Endodermal cell (in vitro differentiated cells): ENCODE measurements around the gene KLK4. TPM values are rescaled to one million over a fixed set of nuclear protein-coding genes. Genes with fewer than 3 reads are reported as not detected.

Experiments
- DNase-seq: peaks from one replicate; pipeline ENCODE4 v3.0.0-alpha.2; 2017
- H3K27ac ChIP-seq: 2 replicates; pipeline ENCODE4 v1.5.1; 2013; ENCODE audit warnings: mild to moderate bottlenecking, low read depth, low read length, moderate library complexity
- H3K27me3 ChIP-seq: 2 replicates; pipeline ENCODE4 v1.6.1; 2013; ENCODE audit warnings: mild to moderate bottlenecking, low read length, moderate library complexity; ENCODE audit not compliant: insufficient read depth, control insufficient read depth, poor library complexity, severe bottlenecking
- H3K36me3 ChIP-seq: 2 replicates; pipeline ENCODE4 v1.7.0; 2013; ENCODE audit warnings: mild to moderate bottlenecking, low read length, moderate library complexity; ENCODE audit not compliant: control insufficient read depth, insufficient read depth
- H3K4me1 ChIP-seq: one replicate; pipeline ENCODE4 v1.7.0; 2013; ENCODE audit warnings: low read length; ENCODE audit not compliant: control insufficient read depth, insufficient read depth
- H3K4me3 ChIP-seq: 2 replicates; pipeline ENCODE4 v1.5.1; 2013; ENCODE audit warnings: mild to moderate bottlenecking, low read length, moderate library complexity
- H3K9ac ChIP-seq: 2 replicates; pipeline ENCODE4 v1.6.1; 2013; ENCODE audit warnings: mild to moderate bottlenecking, low read length, moderate library complexity; ENCODE audit not compliant: poor library complexity, severe bottlenecking; ENCODE audit errors: extremely low read depth
- H3K9me3 ChIP-seq: 2 replicates; pipeline ENCODE4 v1.6.1; 2013; ENCODE audit warnings: mild to moderate bottlenecking, low read length, moderate library complexity; ENCODE audit not compliant: control insufficient read depth
- H3K27ac Mint-ChIP-seq: 2 replicates; pipeline ENCODE4 v1.8.0; 2020; ENCODE audit warnings: mixed read lengths
- H3K27me3 Mint-ChIP-seq: 2 replicates; pipeline ENCODE4 v1.8.0; 2021; ENCODE audit warnings: mild to moderate bottlenecking, mixed read lengths; ENCODE audit not compliant: insufficient read depth
- H3K36me3 Mint-ChIP-seq: 2 replicates; pipeline ENCODE4 v1.8.0; 2020; ENCODE audit warnings: low read depth, mixed read lengths
- H3K4me1 Mint-ChIP-seq: 2 replicates; pipeline ENCODE4 v1.8.0; 2020; ENCODE audit warnings: mixed read lengths
- H3K4me3 Mint-ChIP-seq: 2 replicates; pipeline ENCODE4 v1.8.0; 2020; ENCODE audit warnings: mild to moderate bottlenecking, moderate library complexity, mixed read lengths
- H3K9me3 Mint-ChIP-seq: 2 replicates; pipeline ENCODE4 v1.8.0; 2020; ENCODE audit warnings: mild to moderate bottlenecking, mixed read lengths
- WGBS, 2 experiments: methylation state at CpG; one replicate each; pipeline versions ENCODE4 v1.1.5 to v1.1.7; 2013; ENCODE audit warnings: missing lambda C conversion rate in 2 of 2, mixed read lengths in 1 of 2; ENCODE audit not compliant: insufficient coverage in 1 of 2, insufficient read length in 1 of 2; 5-methylcytosine and 5-hydroxymethylcytosine counted together
- total RNA-seq, 2 donors: library from RNA; stranded (reverse); fragmentation: NEBNext Ultra II Directional in 1 of 2; extraction: Animal tissue kit (Norgen Biotek cat#: 25700) in 1 of 2; gene quantifications; 2 replicates in 1 of 2; 3 replicates in 1 of 2; pipeline ENCODE4 v1.2.1, GENCODE V29; 2021
- TF ChIP-seq, protein P1 (sequence below): fragments of 200-600 bp; sonication (generic); conservative IDR thresholded peaks from 2 replicates; pipeline ENCODE4 v1.5.0; 2021; ENCODE audit warnings: antibody characterized with exemption, mild to moderate bottlenecking

Gene KLK4
- total RNA-seq, 2 donors from 2014 or later: not detected

DNA sequence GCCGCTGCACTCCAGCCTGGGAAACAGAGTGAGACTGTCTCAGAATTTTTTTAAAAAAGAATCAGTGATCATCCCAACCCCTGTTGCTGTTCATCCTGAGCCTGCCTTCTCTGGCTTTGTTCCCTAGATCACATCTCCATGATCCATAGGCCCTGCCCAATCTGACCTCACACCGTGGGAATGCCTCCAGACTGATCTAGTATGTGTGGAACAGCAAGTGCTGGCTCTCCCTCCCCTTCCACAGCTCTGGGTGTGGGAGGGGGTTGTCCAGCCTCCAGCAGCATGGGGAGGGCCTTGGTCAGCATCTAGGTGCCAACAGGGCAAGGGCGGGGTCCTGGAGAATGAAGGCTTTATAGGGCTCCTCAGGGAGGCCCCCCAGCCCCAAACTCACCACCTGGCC is 38.1 kb downstream of the KLK4 start, which contains the start of gene KLK2:
TSS of gene KLK2 (plus strand) at position 384 of the 400 bp plus-strand sequence. CDS start 35 bp downstream, outside the sequence.
- Mint-ChIP-seq H3K9me3 (no peaks in the 10 kb centered on the region), H3K36me3 (no peaks in the 10 kb centered on the region), H3K4me1 (no peaks in the 10 kb centered on the region), H3K27ac (no peak within 1 kb of the TSS), H3K4me3 (no peak within 1 kb of the TSS), H3K27me3 (peaks cover 48% of the 10 kb centered on the region)
- H3K4me3 ChIP-seq: no peak within 1 kb of the TSS
- DNase-seq: no peak
- WGBS, 2 experiments: 71 to 100% methylated on average over 1 to 3 of the region's 3 CpGs
- no peak within 1 kb of the TSS for H3K9ac ChIP-seq
- no peaks in the 10 kb centered on the region for H3K27me3 ChIP-seq
- H3K27ac ChIP-seq: no peak within 1 kb of the TSS
- TF ChIP-seq, protein P1, sequence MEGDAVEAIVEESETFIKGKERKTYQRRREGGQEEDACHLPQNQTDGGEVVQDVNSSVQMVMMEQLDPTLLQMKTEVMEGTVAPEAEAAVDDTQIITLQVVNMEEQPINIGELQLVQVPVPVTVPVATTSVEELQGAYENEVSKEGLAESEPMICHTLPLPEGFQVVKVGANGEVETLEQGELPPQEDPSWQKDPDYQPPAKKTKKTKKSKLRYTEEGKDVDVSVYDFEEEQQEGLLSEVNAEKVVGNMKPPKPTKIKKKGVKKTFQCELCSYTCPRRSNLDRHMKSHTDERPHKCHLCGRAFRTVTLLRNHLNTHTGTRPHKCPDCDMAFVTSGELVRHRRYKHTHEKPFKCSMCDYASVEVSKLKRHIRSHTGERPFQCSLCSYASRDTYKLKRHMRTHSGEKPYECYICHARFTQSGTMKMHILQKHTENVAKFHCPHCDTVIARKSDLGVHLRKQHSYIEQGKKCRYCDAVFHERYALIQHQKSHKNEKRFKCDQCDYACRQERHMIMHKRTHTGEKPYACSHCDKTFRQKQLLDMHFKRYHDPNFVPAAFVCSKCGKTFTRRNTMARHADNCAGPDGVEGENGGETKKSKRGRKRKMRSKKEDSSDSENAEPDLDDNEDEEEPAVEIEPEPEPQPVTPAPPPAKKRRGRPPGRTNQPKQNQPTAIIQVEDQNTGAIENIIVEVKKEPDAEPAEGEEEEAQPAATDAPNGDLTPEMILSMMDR: no peak
- H3K36me3 ChIP-seq: no peaks in the 10 kb centered on the region
- no peaks in the 10 kb centered on the region for H3K4me1 ChIP-seq
- no peaks in the 10 kb centered on the region for H3K9me3 ChIP-seq

DNA sequence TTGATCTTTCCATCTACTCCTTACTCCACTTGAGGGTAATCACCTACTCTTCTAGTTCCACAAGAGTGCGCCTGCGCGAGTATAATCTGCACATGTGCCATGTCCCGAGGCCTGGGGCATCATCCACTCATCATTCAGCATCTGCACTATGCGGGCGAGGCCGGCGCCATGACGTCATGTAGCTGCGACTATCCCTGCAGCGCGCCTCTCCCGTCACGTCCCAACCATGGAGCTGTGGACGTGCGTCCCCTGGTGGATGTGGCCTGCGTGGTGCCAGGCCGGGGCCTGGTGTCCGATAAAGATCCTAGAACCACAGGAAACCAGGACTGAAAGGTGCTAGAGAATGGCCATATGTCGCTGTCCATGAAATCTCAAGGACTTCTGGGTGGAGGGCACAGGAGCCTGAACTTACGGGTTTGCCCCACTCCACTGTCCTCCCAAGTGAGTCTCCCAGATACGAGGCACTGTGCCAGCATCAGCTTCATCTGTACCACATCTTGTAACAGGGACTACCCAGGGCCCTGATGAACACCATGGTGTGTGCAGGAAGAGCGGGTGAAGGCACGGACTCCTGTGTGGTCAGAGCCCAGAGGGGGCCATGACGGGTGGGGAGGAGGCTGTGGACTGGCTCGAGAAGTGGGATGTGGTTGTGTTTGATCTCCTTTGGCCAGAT is 40.6 kb downstream of the KLK4 start:
- H3K9ac ChIP-seq: no peak overlapping the region
- no peak overlapping the region for H3K4me3 Mint-ChIP-seq
- H3K4me3 ChIP-seq: no peak overlapping the region
- peaks cover 72% of the 10 kb centered on the region for H3K27me3 Mint-ChIP-seq
- no peak overlapping the region for H3K27ac ChIP-seq
- no peaks in the 10 kb centered on the region for H3K9me3 Mint-ChIP-seq
- TF ChIP-seq, protein P1: peak; percentile 65
- H3K4me1 Mint-ChIP-seq: no peaks in the 10 kb centered on the region
- no peaks in the 10 kb centered on the region for H3K4me1 ChIP-seq
- H3K9me3 ChIP-seq: no peaks in the 10 kb centered on the region
- H3K27me3 ChIP-seq: no peaks in the 10 kb centered on the region
- H3K36me3 ChIP-seq: no peaks in the 10 kb centered on the region
- peak; percentile 75 for DNase-seq
- no peaks in the 10 kb centered on the region for H3K36me3 Mint-ChIP-seq
- WGBS, 2 experiments: 84 to 85% methylated on average over 13 to 26 of the region's 26 CpGs
- no peak overlapping the region for H3K27ac Mint-ChIP-seq

DNA sequence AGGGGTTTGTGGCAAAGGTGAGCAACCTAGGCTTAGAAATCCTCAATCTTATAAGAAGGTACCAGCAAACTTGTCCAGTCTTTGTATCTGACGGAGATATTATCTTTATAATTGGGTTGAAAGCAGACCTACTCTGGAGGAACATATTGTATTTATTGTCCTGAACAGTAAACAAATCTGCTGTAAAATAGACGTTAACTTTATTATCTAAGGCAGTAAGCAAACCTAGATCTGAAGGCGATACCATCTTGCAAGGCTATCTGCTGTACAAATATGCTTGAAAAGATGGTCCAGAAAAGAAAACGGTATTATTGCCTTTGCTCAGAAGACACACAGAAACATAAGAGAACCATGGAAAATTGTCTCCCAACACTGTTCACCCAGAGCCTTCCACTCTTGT is 41.7 kb downstream of the KLK4 start:
- H3K27me3 ChIP-seq: no peaks in the 10 kb centered on the region
- H3K4me3 Mint-ChIP-seq: no peak overlapping the region
- no peaks in the 10 kb centered on the region for H3K36me3 ChIP-seq
- H3K27me3 Mint-ChIP-seq: peaks cover 81% of the 10 kb centered on the region
- H3K27ac ChIP-seq: no peak overlapping the region
- no peak overlapping the region for H3K9ac ChIP-seq
- H3K9me3 Mint-ChIP-seq: no peaks in the 10 kb centered on the region
- no peaks in the 10 kb centered on the region for H3K36me3 Mint-ChIP-seq
- WGBS, 2 experiments: 78 to 79% methylated on average over 3 to 4 of the region's 4 CpGs
- TF ChIP-seq, protein P1: no peak
- H3K4me1 ChIP-seq: no peaks in the 10 kb centered on the region
- no peaks in the 10 kb centered on the region for H3K9me3 ChIP-seq
- no peak for DNase-seq
- H3K4me1 Mint-ChIP-seq: no peaks in the 10 kb centered on the region
- H3K4me3 ChIP-seq: no peak overlapping the region
- no peak overlapping the region for H3K27ac Mint-ChIP-seq
